ENCODE results near the gene ZSWIM5.
"Not testable (repeated sequence)": the region's sequence is repeated elsewhere in the genome, so short reads cannot be mapped to it uniquely, and the experiment has no call there.

ZSWIM5 gene
- long read RNA-seq, donor 1, full-length matches to known transcripts: 2 of 2 reads
- long read RNA-seq, donor 1, partial matches to known transcripts: 0 of 2 reads
- long read RNA-seq, donor 1, other reads (novel, unspliced or antisense): 0 of 2 reads
- long read RNA-seq, donor 2: 0 reads
- long read RNA-seq, donor 3, full-length matches to known transcripts: 1 of 1 reads
- long read RNA-seq, donor 3, partial matches to known transcripts: 0 of 1 reads
- long read RNA-seq, donor 3, other reads (novel, unspliced or antisense): 0 of 1 reads
- long read RNA-seq, donor 4, full-length matches to known transcripts: 1 of 6 reads
- long read RNA-seq, donor 4, partial matches to known transcripts: 5 of 6 reads
- long read RNA-seq, donor 4, other reads (novel, unspliced or antisense): 0 of 6 reads
- long read RNA-seq, donor 5, full-length matches to known transcripts: 1 of 6 reads
- long read RNA-seq, donor 5, partial matches to known transcripts: 5 of 6 reads
- long read RNA-seq, donor 5, other reads (novel, unspliced or antisense): 0 of 6 reads
- long read RNA-seq, donor 6: 0 reads
- long read RNA-seq, donor 7, full-length matches to known transcripts: 1 of 1 reads
- long read RNA-seq, donor 7, partial matches to known transcripts: 0 of 1 reads
- long read RNA-seq, donor 7, other reads (novel, unspliced or antisense): 0 of 1 reads
- long read RNA-seq, donor 8: 0 reads

DNA sequence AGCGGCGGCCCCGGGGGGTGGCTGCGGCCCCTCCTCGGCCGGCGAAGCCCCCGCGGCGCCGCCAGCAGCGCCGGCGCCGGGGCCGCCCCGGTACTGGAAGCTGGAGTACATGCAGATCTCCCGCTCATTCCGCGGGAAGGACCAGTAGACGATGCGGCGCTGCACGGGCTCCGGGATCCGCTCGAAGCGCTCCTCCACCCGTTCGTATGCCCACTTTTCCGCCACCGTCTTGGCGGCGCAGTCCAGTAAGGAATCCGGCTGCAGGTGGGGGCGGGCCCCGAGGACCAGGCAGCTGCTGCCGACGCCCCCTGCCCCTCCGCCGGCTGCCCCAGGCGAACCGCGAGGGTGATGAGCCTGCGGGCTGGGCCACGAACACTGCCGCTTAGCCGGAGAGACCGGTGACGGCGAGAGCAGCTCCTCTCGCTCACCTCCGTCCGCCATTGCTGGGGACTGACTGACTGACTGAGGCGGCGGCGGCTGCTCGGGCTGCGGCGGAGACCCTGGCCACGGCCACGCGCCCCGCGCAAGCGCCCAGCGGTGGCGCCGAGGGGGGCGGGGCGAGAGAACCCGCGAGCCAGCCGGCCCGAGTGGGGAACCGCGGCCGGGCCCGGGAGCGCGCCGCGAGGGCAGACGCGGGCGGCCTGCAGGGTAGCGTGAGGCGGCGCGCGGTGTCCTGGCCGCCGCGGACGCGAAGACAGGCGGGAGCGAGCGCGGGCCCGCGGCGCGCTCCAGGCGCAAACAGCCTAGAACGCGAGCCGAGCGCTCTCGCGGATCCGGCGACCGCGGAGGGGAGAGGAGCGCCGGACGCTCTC lies at the start of gene ZSWIM5:
Gene ZSWIM5 (minus strand): TSS at position 696 of the 812 bp plus-strand sequence. CDS start 255 bp downstream, at position 441.
- peak; percentile 91 for DNase-seq

DNA sequence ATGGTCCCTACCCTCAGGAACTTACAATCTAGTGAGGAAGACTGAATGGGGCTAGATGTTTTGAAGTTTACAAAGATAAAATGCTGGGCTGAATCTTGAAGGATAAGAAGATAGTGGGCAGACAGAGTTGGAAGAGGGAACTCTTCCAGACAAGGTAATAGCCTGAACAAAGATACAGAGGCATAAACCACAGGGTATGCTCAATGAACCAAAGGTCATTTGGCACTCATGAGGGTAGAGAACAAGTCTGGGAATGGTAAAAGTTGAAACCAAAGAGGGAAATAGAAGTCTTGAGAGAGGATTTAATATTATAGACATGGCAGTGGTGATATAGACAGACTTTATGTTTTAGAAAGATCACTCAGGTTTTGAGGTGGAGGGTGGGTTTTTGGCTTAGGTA lies 48.1 kb upstream of the ZSWIM5 start:
- DNase-seq: no peak

DNA sequence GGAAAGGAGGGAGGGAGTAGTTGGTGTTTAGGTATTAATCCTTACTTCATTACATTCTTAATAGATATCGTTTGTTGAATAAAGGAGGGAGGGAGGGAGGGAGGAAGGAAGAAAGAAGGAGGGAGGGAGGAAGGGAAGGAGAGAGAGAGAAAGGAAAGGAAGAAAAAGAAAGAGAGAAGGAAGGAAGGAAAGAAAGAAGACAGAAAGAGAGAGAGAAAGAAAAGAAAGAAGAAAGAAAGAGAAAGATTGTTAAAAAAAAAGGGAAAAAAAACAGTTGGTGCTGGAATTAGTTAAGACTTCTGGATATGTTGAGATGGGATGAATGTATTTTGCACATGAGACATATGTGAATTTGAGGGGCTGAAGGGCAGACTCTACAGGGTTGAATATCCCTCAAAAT lies 44.1 kb upstream of the ZSWIM5 start:
- no peak for DNase-seq

DNA sequence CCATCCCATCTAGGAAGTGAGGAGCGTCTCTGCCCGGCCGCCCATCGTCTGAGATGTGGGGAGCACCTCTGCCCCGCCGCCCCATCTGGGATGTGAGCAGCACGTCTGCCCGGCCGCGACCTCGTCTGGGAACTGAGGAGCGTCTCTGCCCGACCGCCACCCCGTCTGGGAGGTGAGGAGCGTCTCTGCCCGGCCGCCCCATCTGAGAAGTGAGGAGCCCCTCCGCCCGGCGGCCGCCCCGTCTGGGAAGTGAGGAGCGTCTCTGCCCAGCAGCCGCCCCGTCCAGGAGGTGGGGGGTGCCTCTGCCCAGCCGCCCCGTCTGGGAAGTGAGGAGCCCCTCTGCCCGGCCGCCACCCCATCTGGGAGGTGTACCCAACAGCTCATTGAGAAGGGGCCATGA lies 41.6 kb upstream of the ZSWIM5 start:
- not testable (repeated sequence) for DNase-seq

DNA sequence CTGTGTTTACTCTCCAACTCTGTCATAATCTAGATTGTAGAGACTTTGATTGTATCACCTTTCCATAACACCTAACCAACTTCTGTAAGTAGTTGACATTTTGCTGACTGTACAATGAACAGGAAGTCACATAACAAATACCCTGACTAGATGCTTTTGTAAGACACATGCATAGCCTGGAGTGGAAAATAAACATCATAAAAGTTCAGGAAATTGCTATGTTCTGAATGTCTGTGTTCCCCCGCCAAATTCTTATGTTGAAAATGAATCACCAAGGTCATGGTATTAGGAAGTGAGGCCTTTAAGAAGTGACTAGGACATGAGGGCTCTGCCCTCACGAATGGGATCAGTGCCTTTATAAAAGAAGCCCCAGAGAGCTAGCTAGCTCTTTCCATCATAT lies 40.4 kb upstream of the ZSWIM5 start:
- no peak for DNase-seq

DNA sequence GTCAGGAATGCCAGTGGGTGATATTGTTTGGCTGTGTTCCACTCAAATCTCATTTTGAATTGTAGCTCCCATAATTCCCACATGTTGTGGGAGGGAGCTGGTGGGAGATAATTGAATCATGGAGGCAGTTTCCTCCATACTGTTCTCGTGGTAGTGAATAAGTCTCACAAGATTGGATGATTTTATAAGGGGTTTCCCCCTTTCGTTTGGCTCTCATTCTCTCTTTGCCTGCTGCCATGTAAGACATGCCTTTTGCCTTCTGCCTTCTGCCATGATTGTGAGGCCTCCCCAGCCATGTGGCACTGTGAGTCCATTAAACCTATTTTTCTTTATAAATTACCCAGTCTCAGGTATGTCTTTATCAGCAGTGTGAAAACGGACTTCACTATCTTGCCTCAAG lies 40.0 kb upstream of the ZSWIM5 start:
- DNase-seq: not testable (repeated sequence)

DNA sequence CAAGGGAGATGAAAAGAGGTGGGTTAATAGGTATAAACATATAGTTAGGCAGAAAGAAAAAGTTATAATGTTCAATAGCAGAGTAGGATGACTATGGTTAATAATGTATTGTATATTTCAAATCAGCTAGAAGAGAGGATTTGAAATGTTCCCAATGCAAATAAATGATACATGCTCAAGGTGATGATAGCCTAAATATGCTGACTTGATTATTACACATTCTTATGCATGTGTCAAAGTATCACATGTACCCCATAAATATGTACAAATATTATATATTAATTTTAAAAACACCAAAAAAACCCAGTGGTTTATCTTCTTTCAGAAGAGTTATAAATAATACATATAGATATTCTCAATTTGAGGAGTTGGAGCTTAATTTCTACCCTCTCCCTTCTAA lies 38.3 kb upstream of the ZSWIM5 start:
- no peak for DNase-seq

DNA sequence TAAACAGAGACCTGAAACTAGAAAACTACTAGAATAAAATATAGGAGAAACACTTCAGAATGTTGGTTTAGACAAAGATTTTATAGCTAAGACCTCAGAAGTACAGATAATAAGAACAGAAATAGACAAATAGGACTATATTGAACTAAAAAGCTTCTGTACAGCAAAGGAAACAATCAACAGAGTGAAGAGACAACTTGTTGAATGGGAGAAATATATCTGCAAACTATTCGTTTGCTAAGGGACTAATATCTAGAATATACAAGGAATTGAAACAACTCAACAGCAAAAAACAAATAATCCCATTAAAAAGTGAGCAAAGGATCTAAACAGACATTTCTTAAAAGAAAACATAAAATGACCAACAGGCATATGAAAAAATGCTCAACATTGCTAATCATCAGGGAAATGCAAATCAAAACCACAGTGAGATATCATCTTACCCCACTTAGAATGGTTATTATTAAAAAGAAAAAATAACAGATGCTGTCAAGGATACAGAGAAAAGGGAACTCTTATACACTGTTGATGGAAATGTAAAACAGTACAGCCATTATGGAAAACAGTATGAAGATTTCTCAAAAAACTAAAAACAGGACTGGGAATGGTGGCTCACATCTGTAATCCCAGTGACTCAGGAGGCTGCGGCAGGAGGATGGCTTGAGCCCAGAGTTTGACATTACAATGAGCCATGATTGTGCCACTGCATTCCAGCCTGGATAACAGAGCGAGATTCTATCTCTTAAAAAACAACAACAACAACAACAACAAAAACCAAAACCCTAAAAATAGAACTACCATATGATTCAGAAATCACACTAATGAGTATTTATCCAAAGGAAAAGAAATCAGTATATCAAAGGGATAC lies 37.3 kb upstream of the ZSWIM5 start:
- no peak for DNase-seq

DNA sequence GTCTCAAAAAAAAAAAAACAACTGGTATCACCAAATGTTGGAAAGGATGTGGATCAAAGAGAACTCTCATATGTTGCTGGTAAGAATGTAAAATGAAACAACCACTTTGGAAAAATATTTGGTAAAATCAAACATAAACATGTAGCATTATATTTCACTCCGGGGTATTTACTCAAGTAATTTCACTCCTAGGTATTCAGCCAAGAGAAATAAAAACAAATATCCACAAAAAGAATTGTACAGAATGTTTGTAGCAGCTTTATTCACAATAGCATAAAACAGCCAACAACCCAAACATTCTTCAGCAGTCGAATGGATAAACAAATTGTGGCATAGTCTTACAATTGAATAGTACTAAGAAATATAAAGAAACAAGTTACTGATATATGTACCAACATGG lies 32.4 kb upstream of the ZSWIM5 start:
- no peak for DNase-seq

DNA sequence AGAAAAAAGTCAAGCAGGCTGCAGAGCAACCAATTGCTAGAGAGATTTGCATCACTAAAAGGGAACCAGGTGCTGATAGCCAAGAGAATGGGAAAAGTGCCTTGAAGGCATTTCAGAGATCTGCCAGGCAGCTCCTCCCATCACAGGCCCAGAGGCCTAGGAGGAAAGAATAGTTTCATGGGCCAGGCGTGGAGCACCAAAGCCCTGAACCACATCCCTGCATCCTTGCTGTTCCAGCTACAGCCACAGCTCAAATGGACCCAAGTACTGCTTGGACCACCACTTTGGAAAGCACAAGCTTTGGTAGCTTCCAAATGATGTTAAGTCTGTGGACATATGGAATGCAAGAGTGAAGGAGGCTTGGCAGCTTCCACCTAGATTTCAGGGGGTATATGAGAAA lies 29.7 kb upstream of the ZSWIM5 start:
- no peak for DNase-seq

DNA sequence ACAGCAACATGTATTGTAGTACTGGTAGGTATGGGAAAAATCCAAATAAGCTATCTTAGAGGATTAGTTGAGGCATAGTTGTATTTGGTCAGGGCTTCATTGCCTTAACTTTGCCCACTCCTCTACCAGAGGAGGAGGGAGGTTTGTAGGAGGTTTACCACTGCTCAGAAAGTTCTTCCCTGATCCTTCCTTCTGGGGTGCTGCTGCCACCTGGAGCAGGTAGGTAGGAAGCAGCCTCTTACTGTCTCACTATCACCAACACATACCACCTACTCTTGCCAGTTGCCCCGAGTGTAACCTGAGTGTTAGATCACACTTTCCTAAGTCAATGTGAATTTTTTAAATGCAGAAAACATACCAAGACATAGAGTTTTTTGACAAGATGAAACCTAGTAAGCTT lies 24.1 kb upstream of the ZSWIM5 start:
- no peak for DNase-seq

DNA sequence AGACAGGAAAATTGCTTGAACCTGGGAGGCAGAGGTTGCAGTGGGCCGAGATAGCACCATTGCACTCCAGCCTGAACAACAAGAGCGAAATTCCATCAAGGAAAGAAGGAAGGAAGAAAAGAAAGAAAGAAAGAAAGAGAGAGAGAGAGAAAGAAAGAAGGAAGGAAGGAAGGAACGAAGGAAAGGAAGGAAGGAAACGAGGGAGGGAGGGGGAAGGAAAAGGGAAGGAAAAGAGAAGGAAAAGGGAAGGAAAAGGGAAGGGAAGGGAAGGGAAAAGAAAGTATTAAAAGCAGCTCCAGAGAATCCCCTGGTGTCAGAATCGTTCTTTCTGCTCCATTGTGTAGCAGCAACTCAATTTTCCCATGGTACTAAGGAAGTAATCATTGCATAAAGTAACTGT lies 19.2 kb upstream of the ZSWIM5 start:
- no peak for DNase-seq

DNA sequence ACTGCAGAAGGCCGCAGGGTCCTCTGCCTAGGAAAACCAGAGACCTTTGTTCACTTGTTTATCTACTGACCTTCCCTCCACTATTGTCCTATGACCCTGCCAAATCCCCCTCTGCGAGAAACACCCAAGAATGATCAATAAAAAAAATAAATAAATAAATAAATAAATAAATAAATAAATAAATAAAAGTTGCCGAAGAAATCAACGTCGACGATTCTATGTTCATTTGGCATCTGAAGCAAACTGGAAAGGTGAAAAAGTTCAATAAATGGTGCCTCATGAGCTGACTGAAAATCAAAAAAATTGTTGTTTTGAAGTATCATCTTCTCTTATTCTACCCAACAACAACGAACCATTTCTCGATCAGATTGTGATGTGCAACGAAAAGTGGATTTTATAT lies 17.3 kb upstream of the ZSWIM5 start:
- not testable (repeated sequence) for DNase-seq

DNA sequence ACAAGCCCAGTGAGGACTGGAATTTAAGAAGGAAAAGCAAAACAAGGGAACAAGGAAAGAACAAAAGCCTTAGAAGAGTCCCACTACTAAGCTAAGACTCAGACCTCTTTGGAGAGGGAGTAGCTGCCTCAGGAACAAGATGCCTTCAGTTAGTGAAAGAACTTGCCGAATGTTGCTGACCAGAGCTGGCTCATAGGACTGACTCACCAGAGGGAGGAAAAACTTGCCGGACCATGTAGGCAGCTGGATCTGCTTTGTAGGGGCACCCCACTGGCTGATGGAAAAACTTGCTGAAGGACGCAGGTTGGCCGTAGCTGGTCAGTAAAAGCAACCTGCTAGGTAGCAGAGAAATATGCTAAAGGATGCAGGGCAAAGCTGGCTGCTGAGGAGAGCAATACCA lies 15.3 kb upstream of the ZSWIM5 start:
- no peak for DNase-seq

DNA sequence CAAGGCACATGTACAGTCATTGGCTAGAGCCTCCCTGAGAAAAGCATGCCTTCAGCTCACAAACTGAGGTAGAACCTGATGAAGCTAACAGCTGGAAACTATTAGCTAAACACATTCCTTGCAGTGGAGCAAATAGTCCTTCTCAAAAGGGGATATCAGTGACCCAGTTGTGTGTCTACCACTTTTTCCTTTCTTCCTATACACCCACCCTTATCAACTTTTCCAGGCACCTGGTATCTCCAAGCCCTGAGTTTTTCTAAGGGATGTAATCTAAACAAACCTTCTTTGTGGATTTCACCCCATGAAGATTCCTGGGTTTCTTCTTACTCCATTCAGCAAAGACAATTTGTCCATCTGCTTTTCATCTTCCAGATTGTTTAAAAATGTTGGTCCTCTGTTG lies 10.5 kb upstream of the ZSWIM5 start:
- DNase-seq: no peak

DNA sequence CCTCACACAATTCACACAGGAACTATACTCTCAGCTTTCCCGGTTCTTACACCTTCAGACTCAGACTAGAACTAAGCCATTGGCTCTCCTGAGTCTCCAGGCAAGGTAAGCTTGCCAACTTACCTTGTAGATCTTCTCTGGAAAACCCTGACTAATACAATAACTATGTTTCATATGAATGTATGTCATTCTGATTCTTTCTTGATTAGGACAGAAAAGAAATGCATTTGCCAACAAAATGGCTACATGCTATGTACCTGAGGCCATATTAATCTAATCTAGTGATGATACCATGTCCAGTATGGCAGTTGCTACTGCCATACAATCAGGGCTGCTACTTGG lies 9.8 kb upstream of the ZSWIM5 start:
- no peak for DNase-seq

DNA sequence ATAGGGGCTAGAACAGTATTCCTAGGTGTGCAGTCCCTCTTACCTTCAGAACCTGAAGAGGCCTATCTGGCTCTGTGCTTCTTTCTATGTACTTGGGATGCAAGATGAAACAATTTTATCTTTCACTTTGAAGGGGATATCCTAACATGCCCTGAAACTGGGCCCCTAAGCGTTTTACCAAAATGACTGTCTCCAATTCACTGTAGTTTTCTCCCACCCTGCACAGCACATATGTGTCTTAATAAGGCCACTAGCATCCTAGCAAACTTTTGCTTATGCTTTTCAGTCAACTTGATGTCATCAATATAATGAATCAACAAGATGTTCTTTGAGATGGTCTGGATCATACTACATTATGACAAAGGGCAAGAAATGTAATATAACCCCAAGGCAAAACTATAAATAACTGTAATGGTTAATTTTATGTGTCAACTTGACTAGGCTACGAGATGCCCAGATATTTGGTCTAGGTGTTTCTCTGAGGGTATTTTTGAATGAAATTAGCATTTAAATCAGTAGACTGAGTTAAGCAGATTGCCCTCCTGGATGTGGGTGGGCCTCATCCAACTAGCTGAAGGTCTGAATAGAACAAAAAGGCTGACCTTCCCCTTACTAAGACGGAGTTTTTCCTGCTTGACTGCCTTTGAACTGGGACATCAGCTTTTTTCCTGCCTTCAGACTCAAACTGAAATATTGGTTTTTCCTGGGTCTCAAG lies 9.2 kb upstream of the ZSWIM5 start:
- no peak for DNase-seq

DNA sequence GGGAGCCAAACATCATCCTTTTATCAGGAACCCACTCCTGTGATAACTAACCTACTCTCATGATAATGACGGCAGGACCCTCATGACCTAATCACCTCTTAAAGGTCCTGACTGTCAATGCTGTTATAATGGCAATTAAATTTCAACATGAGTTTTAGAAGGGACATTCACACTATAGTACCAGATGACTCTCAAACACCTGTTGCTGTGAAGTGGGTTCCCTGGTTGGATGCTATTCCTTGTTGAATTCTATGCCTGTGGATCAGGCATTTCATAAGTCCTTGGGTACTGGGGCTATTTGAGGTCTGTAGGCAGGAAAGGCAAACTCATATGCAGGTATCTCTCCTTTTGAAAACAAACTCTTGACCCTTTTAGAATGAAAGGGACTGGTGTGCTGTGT lies 7.5 kb upstream of the ZSWIM5 start:
- DNase-seq: no peak

DNA sequence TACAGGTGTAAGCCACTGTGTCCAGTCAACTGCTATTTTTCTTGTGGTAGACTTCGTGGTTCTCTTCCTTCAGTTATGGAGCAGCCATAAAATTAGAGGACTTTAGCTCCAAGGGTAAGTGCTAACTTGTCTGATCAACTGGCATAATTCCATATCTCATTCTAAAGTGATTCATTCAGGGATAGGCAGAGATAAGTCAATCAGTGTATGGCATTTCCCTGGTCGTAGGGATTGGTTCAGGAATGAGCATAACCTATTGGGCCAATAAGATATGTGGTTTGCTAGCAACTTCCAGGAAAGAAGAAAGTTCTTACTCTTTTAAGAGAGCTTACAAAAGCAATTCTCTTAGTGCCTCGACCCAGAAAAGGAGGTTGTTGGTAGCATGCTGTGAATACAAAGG lies 4.7 kb upstream of the ZSWIM5 start:
- DNase-seq: no peak

DNA sequence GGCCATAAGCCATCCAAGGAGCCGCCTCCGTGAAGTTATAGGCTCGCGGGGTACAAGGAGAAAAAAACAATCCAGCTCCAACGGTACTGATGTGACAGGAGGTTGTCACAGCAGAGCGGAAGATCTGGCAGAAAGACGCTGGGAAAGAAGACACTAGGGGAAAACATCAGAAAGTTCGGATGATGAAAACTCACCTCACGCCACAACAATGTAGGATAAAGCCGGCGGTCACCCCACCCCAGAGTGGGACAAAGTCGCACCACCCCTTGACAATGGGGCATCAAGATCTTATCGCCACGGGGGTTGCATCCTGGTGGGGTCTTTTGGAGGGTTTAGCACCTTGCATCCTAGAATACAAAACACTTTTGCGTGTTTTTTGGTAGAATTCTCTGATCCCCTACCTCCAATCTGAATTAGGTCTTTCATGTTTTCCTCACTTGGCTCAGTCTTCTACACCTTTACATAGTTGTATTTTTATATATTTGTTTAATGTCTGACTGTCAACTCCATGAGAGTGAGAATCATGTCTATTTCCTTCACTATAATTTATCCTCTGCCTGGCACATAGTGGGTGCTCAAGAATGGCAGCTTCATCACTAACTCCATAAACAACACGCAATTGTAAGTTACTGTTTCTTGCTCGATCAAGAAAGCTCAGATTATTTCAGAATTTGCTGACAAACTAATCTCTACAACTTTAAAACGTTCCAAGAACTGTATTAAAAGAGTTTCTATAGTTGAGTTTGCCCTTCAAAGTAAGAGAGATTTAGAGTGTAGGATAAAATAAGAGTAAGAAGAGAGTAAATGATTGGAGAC lies 611 bp upstream of the ZSWIM5 start:
- DNase-seq: peak; percentile 42

Measured in right kidney (tissue), 9 donors.